ENCODE data around the gene CCT6B. TPM values are rescaled to one million over a fixed set of nuclear protein-coding genes. Genes with fewer than 3 reads are reported as not detected.

CCT6B gene, protein sequence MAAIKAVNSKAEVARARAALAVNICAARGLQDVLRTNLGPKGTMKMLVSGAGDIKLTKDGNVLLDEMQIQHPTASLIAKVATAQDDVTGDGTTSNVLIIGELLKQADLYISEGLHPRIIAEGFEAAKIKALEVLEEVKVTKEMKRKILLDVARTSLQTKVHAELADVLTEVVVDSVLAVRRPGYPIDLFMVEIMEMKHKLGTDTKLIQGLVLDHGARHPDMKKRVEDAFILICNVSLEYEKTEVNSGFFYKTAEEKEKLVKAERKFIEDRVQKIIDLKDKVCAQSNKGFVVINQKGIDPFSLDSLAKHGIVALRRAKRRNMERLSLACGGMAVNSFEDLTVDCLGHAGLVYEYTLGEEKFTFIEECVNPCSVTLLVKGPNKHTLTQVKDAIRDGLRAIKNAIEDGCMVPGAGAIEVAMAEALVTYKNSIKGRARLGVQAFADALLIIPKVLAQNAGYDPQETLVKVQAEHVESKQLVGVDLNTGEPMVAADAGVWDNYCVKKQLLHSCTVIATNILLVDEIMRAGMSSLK
- 1.1 and 1.4 TPM in 2 replicates for total RNA-seq (2016; rRNA removed; fragmentation: Illumina TruSeq; extraction: Trizol)
- 1.2 and 1.5 TPM in 2 replicates for total RNA-seq (2016; cell fraction: cytosol; rRNA removed; fragmentation: Illumina TruSeq; extraction: Trizol; ENCODE audit: low read depth)
- total RNA-seq (2016; cell fraction: insoluble cytoplasmic fraction; rRNA removed; fragmentation: Illumina TruSeq; extraction: Trizol), result 1.1 and 1.6 TPM in 2 replicates
- 0.90 and 1.1 TPM in 2 replicates for total RNA-seq (2016; cell fraction: membrane; rRNA removed; fragmentation: Illumina TruSeq; extraction: Trizol)
- total RNA-seq (2016; cell fraction: nucleus; rRNA removed; fragmentation: Illumina TruSeq; extraction: Trizol), result 1.1 and 1.2 TPM in 2 replicates
- polyA plus RNA-seq (2011; rRNA removed), result 0.41 and 0.46 TPM in 2 replicates
- 0.19 and 0.29 TPM in 2 replicates for polyA plus RNA-seq (2011; cell fraction: cytosol; rRNA removed)
- 0.31 and 0.64 TPM in 2 replicates for polyA plus RNA-seq (2011; cell fraction: nucleus; rRNA removed)
- 0.52 and 1.4 TPM in 2 replicates for polyA plus RNA-seq (2012)
- polyA plus RNA-seq (2016; cell fraction: cytosol; fragmentation: Illumina TruSeq; extraction: Trizol; ENCODE audit: low read depth), result 0.50 and 0.62 TPM in 2 replicates
- 1.4 and 1.8 TPM in 2 replicates for polyA plus RNA-seq (2016; cell fraction: insoluble cytoplasmic fraction; fragmentation: Illumina TruSeq; extraction: Trizol; ENCODE audit: low read depth)
- 0.81 and 0.93 TPM in 2 replicates for polyA plus RNA-seq (2016; cell fraction: membrane; fragmentation: Illumina TruSeq; extraction: Trizol; ENCODE audit: low read depth)
- polyA plus RNA-seq (2016; cell fraction: nucleus; fragmentation: Illumina TruSeq; extraction: Trizol; ENCODE audit: insufficient read depth, low read depth), result 0.77 and 0.94 TPM in 2 replicates
- polyA minus RNA-seq (2011; rRNA and poly(A)+ RNA removed; ENCODE audit: low replicate concordance), result 0.23 and 0.42 TPM in 2 replicates
- 0.35 and 1.6 TPM in 2 replicates for polyA minus RNA-seq (2011; cell fraction: cytosol; rRNA and poly(A)+ RNA removed)
- 0.90 and 1.2 TPM in 2 replicates for polyA minus RNA-seq (2011; cell fraction: nucleus; rRNA and poly(A)+ RNA removed)
- Bru-seq, nascent RNA, result percentile 42 among the genes with signal in this experiment
- percentile 45 among the genes with signal in this experiment for BruChase-seq, experiment 1, labeled RNA remaining after a 6-hour chase
- BruChase-seq, experiment 2, labeled RNA remaining after a 2-hour chase, result percentile 44 among the genes with signal in this experiment
- long read RNA-seq, experiment 1, partial matches to known transcripts, result 0 of 1 reads
- long read RNA-seq, experiment 1, other reads (novel, unspliced or antisense), result 1 of 1 reads
- long read RNA-seq, experiment 2, partial matches to known transcripts, result 1 of 9 reads
- long read RNA-seq, experiment 2, other reads (novel, unspliced or antisense), result 7 of 9 reads

DNA sequence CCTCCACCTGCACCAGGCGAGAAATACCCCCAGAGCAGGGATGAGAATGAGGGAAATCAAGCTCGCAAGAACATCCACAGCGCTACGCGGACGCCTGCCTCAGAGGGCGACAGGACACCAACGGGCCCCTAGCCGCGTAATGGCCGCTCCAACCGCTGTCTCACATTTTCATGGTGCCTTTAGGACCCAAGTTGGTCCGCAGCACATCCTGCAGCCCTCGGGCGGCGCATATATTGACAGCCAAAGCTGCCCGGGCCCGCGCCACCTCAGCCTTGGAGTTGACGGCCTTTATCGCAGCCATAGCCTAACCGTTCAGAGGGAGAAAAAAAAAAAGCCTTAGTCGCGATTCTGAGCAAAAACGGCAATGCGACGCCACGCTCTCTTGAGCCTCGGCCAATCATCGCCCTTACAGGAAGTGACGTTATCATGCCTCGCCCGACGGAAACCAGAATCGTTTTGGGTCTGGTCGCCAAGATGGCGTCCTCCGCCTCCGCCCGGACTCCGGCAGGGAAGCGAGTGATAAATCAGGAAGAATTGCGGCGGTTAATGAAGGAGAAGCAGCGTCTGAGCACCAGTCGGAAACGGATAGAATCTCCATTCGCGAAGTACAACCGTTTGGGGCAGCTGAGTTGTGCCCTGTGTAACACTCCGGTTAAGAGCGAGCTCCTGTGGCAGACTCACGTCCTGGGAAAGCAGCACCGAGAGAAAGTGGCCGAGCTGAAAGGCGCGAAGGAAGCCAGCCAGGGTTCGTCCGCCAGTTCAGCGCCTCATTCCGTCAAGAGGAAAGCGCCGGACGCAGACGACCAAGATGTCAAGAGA is at the start of gene CCT6B, which contains the start of gene ZNF830:
Gene CCT6B, minus strand, starts transcription at position 368 of the 819 bp plus-strand sequence. Its CDS starts 67 bp downstream, at position 301.
Gene ZNF830, plus strand, starts transcription at position 448 of the 819 bp plus-strand sequence. Its CDS starts 27 bp downstream, at position 475.
- ATAC-seq (peak; percentile 94), DNase-seq (ENCODE audit: low spot score) (peak; percentile 92), FAIRE-seq (peak; percentile 94)
- H3K36me3 ChIP-seq (replicated peaks in 1 of 2; ENCODE audit: control insufficient read depth in 1 of 2, insufficient read depth in 2 of 2, low read length in 2 of 2), result peaks cover 2% of the 10 kb centered on the region in 2 experiments; a peak in 3 of 5 replicates
- peak within 1 kb of the TSS; percentile 90 for H3K9ac ChIP-seq (ENCODE audit: insufficient read depth, low read depth, low read length)
- peaks cover 25% of the 10 kb centered on the region for H3K79me2 ChIP-seq (ENCODE audit: insufficient read depth, low read length)
- 2% methylated on average over 24 of the region's 65 CpGs for WGBS (ENCODE audit: low lambda C conversion rate)
- H3K4me2 ChIP-seq (ENCODE audit: low read depth, low read length), result peak within 1 kb of the TSS; percentile 85
- no peaks in the 10 kb centered on the region; a peak in 1 of 5 replicates for H3K27me3 ChIP-seq (ENCODE audit: control insufficient read depth in 1 of 2, insufficient read depth in 2 of 2, low read length in 2 of 2)
- in situ Hi-C loops (cut with HindIII; ENCODE audit: extremely low pct_ligation_motif_present, low pct_unique_long_range_greater_than_20kb), result no loop called here
- POLR2A ChIA-PET, result interaction anchor here (0.5 to 2.3 kb wide), 3 partner anchors 19 to 90 kb away, joined by 3 to 14 read pairs (median 3); partner anchors contain the start of gene LIG3
- H3K27ac ChIP-seq (ENCODE audit: extremely low read length, insufficient read depth, low read length), result peak within 1 kb of the TSS; percentile 85
- CTCF ChIA-PET (ENCODE audit: low intra/inter-chr PET ratio, low total read pairs), result no interaction called here
- no peak within 1 kb of the TSS for H2AFZ ChIP-seq (ENCODE audit: low read length)
- H3K4me3 ChIP-seq (replicated peaks in 1 of 3; ENCODE audit: insufficient read depth in 1 of 3, low read depth in 2 of 3, low read length in 3 of 3), result peak within 1 kb of the TSS; percentile 78 to 92 (median 86)
- intact Hi-C loops (cut with micrococcal nuclease; ENCODE audit: unreplicated experiment), result loop anchor here (2.0 kb wide), 1 partner anchor 19 kb away; the partner anchor contains the start of gene LIG3
- H3K4me1 ChIP-seq (ENCODE audit: insufficient read depth, low read length), result peaks cover 22% of the 10 kb centered on the region
- H3K9me3 ChIP-seq (ENCODE audit: low read length), result no peaks in the 10 kb centered on the region
- no TSS peak for BruUV-seq (replicated peaks)
- H4K20me1 ChIP-seq (ENCODE audit: insufficient read depth, low read length), result no peaks in the 10 kb centered on the region
- TF ChIP-seq ZNF773 (CRISPR knock-in tag; IDR thresholded peaks at IDR 0.05; ENCODE audit: borderline replicate concordance) (no peak), KLF11 (CRISPR knock-in tag; IDR thresholded peaks at IDR 0.05) (no peak), ZNF674 (CRISPR knock-in tag; IDR thresholded peaks at IDR 0.05; ENCODE audit: low read depth) (no peak), TGIF2 (CRISPR knock-in tag; IDR thresholded peaks at IDR 0.05) (peak; percentile 73), TOPORS (CRISPR knock-in tag; IDR thresholded peaks at IDR 0.05) (no peak; the same call in 1 of the 2 replicates), NCOA1 (CRISPR knock-in tag; IDR thresholded peaks at IDR 0.05) (peak; percentile 66; the same call in 1 of the 2 replicates), MATR3 (CRISPR knock-in tag; IDR thresholded peaks at IDR 0.05) (no peak), POGZ (CRISPR knock-in tag; IDR thresholded peaks at IDR 0.05) (peak; percentile 98), ZNF343 (CRISPR knock-in tag; IDR thresholded peaks at IDR 0.05) (no peak), SOX13 (IDR thresholded peaks at IDR 0.05) (no peak), SOX13 (CRISPR knock-in tag; conservative IDR thresholded peaks at IDR 0.05 in 1 of 2, IDR thresholded peaks at IDR 0.05 in 1 of 2) (0 out of 4 replicates have a peak, but pooled peaks of 1 of the 2 experiments have one; percentile 15), NR2F6 (IDR thresholded peaks at IDR 0.05) (no peak; the same call in 1 of the 2 replicates), NR2F6 (CRISPR knock-in tag; IDR thresholded peaks at IDR 0.05) (no peak)
- TF ChIP-seq, protein P1, sequence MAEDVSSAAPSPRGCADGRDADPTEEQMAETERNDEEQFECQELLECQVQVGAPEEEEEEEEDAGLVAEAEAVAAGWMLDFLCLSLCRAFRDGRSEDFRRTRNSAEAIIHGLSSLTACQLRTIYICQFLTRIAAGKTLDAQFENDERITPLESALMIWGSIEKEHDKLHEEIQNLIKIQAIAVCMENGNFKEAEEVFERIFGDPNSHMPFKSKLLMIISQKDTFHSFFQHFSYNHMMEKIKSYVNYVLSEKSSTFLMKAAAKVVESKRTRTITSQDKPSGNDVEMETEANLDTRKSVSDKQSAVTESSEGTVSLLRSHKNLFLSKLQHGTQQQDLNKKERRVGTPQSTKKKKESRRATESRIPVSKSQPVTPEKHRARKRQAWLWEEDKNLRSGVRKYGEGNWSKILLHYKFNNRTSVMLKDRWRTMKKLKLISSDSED (CRISPR knock-in tag; IDR thresholded peaks at IDR 0.05), result 0 out of 2 replicates have a peak, but pooled peaks have one; percentile 43
